PC-9 (cell line): ENCODE measurements around the gene FBXW7.

Experiments used
- CTCF ChIP-seq: fragments of 200-600 bp; sonication (generic); conservative IDR thresholded peaks from 2 replicates; pipeline ENCODE4 v1.6.1; 2017; ENCODE audit warnings: mixed run types, antibody characterized with exemption, mild to moderate bottlenecking, moderate library complexity
- EZH2 ChIP-seq: fragments of 200-600 bp; sonication (generic); IDR thresholded peaks from 2 replicates; pipeline ENCODE4 v1.8.0; 2017; ENCODE audit warnings: antibody characterized with exemption, low read depth

- no peak for TF ChIP-seq CTCF
- TF ChIP-seq EZH2 = no peak
Measured at GRCh38 chr4:152363086-152363485, 172.8 kb downstream of the FBXW7 start.
